GM04503 (cell line): Measurements from ENCODE around the gene EXOC2.
"Not testable (repeated sequence)": the region's sequence is repeated elsewhere in the genome, so short reads cannot be mapped to it uniquely, and the experiment has no call there.

Experiments used
- DNase-seq: peaks from one replicate; pipeline ENCODE4 v3.0.0-alpha.2; 2012; ENCODE audit warnings: low read depth

Gene EXOC2

DNA sequence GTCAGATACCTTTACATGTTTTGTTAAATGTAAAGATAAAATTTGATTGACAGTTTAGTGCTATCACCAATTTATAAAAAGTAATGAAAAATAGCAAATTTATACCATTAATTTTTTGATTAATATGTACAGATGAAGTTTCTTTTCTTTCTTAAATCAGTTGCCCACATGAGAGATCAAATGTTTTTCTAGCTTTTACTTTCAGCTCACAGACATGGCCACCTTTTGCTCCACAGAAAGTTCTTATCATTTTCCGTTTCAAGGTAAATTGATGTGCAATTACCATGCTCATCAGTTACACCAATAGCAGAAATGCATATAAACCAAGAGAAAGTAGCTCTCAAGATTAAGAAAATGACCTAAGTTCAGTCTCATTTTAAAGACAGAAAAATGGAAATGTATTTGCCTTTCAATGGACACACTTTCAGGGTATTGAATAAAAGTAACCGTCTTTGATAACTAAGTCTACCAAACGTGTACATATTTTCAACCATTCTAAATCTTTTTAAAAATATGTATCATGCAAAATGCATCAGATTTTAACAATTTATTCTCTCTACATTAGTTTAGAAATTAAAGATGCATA is 16.6 kb upstream of the EXOC2 start:
- DNase-seq: no peak

DNA sequence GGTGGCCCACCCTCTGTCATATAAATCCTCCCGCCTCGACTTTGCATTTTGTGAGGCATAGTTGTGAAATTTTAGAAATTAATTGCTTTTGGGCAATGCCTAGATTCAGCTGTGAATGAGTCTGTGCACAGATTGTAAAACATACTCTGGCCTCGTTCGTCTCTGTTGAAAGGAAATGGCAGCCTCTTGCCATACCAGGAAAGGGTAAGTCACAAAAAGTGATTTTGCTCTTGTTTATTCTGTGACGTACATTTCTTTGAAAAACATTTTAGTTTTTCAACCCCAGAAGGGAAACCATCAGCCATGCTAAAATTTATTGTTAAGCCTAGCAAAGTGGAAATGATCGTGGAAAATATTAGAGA is 15.3 kb upstream of the EXOC2 start:
- no peak for DNase-seq

DNA sequence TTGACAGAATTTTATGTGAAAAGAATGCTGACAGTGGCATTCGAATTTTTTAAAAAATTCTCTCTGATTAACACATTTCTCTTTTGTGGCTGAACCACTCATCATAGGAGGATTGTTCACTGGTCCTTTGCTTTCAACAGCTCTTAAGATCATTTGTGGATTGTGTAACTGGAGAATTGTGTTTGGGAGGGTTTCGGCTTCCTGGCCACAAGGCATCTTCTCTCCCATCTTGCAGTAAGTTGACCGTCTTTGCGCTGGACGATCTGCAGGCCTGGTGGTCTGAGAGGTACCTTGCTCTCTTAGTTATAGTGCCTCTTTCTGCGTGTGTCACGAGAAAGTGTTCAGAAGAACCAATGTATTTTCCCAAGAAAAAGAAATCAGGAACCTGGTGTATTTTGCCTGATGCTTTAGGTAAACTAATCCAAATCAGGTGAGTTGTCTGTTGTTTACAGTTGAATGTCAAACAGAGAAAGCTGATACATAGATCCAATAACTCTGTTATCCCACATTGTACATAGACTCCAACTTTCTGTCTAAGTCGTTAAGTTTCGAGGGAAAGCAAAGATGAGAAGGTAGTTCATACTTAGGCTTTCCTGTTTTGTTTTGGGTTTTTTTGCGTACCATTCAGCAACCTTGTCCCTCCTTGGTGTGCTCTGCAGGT is 14.8 kb upstream of the EXOC2 start:
- no peak for DNase-seq

DNA sequence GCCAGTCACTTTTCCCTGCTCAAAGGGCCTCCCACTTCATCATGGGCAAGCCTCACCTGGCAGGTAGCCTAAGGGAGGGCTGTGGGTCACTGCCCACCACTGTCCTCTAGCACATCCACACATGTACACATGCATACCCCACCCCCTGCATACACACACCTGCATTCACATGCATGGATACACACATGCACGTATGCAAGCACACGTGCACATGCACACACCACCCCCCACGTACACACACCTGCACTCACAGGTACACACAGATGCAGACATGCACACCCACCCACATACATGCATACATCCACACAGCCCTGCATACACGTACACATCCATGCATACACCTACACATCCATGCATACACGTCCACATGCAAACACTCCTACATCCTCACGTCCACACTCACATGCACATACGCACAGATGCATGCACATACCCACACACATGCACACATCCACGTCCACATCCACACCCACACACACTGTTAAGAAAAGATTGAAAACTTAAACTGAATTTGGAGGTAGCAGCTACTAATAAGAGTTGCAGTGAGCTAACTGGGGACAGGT is 14.0 kb upstream of the EXOC2 start:
- no peak for DNase-seq

DNA sequence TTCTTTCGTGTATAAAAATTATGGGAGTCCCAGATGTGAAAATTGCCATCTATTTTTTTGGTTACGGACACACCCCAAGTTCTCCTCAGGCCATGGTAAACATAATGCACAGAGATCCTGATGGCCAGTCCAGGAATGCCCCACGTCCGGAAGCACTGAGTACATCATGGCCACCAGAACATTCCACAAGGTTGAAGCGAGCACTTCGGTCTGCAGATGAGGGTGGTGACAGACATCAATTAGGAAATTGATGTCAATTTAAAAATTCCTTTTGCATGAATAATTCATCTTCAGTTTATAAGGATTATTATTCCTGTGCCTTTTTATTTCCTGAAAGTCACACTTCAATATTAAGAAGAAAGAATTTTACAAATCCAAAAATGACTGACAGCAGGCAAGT is 13.2 kb upstream of the EXOC2 start:
- DNase-seq: no peak

DNA sequence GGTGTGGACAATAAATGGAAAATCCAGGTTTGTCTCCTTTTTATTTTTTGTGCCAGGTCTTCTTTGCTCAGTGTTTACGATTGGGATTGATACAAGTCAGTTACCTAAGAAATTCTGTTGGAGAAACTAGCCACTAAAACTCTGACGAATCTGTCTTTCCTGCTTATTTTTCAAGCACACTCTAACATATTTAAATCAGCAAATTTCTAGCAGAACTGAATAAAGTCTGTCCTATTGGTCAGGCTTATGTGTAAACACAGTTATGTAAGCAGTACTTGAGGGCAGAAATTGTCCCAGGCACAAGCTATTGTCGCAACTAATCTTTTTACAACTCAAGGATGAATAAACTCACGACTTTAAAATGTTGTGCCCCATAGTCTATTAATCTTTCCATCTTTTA is 12.1 kb upstream of the EXOC2 start:
- no peak for DNase-seq

DNA sequence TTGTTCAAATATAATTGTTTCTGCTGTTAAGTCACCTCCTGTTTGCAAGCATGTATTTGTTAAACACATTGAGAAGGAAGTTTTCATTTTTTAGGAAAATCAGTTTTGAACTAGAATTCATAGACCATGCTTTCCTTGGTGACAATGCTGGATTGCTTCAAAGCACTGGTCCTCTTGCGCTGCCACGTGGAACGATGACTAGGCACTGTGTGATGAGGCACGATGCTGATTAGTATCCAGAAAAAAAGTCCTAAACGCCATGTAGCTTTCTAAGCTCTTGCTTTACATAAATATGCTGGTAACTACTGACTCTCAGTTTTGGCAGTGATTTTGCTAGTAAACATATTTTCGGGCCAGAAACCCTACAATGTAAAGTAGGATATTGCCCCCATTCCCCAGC is 11.1 kb upstream of the EXOC2 start:
- DNase-seq: no peak

DNA sequence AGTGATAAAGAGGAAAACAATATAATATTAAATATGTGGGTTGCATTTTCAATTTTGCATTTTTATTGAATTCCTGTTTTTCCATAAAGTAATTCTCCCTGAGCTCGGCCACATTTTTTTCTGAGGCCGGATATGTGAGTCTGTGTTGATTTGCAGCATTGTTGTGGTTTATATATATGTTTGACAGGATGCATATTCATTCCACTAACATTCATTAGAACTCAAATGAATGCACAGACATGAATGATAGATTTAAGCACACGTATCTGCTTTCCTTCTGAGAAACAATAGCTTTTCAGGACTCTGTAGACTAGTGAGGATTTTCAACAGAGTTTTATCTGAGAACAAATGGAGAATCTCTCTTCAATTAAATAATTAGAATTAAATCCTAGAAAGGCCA is 10.6 kb upstream of the EXOC2 start:
- no peak for DNase-seq

DNA sequence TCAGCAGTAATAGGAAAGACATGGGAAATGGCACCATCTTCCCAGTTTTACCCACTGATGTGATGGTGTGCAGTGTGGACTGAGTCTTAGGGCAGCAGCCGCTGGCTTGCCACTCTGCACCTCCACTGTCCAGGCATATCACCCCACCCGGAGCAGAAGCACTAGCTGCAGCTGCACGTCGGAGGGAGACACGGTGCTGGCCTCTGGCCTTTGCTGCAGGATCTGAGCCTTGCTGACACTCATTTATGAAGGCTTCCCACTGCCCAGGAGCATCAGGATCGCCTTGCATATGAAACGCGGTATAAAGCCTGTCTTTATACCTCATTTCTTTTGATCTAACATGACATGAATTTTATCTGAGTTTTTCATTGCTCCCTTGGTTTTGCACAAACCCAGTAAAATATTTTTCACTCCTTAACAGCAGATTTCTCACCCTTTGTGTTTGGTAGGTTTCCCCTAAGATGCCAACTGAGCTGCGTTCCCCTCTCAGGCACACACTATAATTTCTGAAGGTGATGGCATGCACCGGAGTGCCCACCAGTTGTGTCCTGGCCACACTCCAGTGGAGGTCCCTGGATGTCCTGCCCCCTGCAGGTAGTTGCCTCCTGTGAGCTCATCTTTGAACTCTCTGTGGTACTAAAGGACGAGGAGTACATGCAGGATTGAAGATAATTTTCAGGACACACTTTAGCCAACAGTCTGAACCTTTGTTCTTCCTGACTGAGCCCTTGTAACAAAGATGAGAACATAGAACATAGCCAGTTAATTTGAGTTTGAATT is 9.0 kb upstream of the EXOC2 start:
- no peak for DNase-seq

DNA sequence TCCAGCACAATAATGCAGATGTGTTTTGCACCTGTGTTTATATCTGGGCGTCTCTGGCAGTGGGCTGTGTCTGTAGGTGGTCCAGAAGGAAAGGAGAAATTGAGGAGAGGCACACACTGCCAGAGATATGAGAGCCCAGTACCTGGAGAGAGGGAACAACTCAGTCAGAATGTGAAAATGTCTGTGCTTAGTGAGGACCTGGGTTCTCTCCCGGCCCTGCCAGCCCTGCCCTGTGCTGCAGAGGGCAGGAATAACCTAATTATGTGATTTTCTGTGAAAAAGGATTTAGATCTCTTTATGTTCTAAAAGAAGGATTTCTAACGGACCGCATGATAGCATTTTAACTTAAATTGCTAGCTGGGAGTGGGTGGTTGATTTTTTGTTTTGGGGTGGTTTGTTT is 8.3 kb upstream of the EXOC2 start:
- no peak for DNase-seq

DNA sequence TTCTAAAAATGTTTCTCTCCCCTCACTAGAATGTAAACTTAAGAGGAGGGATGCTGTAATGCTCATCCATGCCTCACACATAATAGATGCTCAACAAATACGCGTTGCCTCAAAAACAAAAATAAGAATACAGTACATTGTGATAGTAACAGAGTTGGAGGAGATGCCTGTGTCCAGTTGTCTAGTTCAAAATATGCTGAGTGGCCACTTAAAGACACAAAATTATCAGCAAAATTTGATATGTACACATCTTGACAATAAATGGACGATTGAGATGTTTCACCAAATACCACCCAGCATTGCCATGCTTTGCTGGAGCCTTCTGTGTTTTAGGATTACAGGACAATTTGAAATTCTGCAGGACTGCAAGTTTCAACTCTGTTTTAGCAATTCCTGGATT is 7.6 kb upstream of the EXOC2 start:
- DNase-seq: no peak

DNA sequence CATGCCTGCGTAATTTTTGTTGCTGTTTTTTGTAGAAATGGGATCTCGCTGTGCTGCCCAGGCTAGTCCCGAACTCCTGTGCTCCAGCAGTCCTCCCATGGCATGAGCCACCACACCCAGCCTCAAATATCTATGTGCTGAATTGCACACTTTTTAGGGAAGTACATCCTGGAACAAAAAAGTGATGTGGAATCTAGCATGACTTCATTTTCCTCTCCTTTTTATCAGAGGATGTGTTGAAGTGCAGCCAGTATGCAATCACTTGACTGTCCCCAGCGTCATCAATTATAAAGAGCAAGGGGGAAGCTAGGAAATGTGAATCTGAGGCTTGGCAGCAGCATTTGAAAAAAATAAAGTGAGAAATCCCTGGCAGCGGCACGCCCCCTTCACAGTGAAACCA is 6.4 kb upstream of the EXOC2 start:
- no peak for DNase-seq

DNA sequence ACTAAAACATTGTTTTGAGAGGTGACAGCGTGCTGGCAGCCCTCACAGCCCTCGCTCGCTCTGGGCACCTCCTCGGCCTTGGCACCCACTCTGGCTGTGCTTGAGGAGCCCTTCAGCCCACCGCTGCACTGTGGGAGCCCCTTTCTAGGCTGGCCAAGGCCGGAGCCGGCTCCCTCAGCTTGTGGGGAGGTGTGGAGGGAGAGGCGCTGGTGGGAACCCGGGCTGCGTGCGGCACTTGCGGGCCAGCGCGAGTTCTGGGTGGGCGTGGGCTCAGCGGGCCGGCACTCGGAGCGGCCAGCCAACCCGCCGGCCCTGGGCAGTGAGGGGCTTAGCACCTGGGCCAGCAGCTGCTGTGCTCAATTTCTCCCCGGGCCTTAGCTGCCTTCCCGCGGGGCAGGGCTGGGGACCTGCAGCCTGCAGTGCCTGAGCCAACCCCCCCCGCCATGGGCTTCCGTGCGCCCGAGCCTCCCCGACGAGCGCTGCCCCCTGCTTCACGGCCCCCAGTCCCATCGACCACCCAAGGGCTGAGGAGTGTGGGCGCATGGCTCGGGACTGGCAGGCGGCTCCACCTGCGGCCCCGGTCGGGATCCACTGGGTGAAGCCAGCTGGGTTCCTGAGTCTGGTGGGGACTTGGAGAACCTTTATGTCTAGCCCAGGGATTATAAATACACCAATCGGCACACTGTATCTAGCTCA is 1.6 kb upstream of the EXOC2 start:
- not testable (repeated sequence) for DNase-seq

DNA sequence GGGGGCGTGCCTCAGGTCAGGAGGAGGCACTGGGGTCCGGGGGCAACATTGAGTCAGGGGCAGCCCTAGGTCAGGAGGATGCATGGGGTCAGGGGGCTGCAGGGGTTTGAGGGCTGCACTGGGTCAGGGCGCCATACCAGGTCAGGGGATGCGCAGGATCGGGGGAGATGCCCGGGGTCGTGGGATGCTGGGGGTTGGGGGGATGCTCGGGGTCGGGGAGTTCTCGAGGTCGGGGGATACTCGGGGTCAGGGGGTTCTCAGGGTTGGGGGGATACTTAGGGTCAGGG is 727 bp upstream of the EXOC2 start:
- no peak for DNase-seq

DNA sequence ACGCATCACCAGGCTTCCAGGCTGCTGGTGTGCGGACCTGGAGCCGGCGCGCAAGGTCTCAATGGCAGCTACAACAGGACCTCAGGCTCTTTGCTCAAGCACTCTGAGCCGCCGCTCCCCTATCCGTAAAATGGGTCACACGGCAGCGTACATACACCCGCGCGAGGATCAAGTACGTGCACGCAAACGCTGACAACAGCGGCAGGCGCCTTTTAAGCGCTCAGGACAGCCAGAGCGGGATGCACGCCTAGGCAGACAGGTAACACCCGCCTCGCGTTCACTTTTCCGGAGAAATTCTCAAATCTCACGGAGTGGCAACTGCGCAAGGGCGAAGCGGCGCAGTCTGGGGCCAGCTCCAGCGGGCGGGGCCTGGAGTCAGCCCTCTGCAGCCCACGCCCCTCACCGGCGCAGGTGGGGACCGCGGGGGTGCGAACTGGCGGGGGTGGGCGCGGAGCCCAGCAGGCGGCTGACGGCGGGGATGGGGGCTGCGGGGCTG is 535 bp downstream of the EXOC2 start:
- DNase-seq: no peak

DNA sequence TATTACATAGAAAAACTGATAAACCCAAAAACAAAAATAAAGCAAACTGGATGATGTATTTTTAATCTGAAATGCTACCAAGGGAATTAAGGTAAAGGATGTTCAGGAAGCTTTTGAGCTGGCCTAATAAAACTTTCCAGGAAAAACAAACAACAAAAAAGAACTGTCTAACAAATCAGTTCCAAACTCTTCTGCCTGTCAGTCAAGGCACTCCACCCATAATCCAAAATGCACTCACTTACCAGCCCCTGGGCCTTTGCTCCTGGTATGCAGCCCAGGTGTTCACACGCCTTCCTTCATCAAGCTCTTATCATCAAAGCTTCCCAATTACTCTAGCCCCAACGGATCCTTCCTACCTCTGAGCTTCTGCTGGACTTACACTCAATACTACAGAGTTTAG is 3.7 kb downstream of the EXOC2 start:
- DNase-seq: no peak

DNA sequence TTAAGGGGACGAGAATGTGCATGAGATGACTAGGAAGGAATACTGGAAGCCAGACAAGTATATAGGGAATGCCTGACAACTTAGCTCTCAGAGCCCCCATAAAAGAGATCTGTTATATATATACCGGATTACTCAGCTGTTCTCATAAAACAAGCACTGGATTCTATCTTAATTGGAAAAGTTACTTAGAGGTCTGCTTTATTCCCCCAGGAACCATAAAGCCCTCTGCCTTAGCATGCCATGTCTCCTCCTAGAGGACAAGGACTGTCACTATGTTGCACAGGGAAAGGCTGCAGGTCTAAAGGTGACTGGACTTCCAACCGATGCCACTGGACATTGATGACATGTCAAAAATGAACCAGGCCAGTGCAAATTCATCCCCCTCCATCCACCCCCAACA is 6.4 kb downstream of the EXOC2 start:
- no peak for DNase-seq

DNA sequence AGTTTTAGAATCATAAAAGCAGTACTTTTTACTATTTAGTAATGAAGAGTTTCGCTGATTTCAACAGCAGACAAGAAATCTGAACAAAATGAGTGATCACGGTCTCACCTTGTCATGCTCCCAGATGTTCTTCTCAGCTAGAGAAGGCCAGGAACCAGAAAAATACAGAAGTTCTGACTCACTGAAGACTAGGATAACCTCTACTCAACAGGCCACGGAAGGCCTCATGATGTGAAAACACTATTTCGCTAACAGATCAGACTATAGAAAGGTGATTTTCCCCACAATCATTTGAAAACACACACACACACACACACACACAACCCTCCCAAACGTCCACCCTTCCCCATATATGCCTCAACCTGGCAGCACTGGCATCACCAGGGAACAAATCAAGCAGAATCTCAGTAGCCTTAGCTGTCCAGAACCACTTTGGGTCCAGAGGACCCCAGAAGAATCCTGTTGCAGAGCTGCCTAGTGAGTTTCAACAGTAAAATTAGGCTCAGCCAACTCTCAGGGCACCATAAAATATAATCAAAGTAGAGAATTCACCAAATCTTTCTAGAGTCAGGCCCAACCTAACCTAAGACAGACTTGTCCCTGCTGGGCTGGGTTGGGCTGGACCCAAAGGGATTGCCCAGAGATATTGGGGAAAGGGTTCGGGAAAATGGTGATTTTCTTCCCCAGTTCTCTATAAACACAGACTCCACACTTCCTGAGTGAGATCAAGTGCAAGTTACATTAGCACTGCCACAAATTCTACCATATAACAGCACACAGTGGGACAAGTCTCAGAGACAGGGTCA is 7.9 kb downstream of the EXOC2 start:
- no peak for DNase-seq

DNA sequence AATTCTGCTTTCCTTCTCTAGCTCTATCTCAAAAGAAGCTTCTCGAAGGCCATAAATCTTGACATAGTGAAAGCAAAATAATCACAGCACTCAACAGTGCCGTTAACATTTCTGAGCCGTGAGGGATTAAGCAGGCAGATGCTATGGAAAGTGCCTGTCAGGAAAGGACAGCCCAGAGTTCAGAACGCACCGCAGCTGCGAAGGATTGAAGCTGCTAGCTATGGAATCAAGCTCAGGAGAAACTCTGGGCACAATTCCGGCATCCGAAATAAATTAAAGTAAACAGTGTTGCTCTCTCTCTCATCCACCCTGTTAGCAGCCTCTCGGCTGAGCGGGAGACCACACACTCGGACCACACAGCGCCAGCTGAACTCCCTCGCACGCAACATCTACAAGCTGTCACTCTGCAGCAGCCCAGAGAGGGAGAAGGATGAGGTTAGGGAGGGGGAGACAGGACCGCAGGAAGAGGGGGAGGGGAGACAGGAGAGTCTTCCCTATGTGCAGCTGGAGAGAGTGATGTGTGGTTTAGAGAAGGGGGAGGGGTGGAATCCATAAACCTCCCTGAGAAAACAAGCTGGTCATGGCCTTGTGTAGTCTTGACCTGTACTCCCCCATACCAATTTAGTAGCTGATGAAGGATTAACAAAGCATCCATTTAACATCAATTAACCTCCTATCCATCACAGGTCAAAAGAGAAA is 9.0 kb downstream of the EXOC2 start:
- DNase-seq: no peak

DNA sequence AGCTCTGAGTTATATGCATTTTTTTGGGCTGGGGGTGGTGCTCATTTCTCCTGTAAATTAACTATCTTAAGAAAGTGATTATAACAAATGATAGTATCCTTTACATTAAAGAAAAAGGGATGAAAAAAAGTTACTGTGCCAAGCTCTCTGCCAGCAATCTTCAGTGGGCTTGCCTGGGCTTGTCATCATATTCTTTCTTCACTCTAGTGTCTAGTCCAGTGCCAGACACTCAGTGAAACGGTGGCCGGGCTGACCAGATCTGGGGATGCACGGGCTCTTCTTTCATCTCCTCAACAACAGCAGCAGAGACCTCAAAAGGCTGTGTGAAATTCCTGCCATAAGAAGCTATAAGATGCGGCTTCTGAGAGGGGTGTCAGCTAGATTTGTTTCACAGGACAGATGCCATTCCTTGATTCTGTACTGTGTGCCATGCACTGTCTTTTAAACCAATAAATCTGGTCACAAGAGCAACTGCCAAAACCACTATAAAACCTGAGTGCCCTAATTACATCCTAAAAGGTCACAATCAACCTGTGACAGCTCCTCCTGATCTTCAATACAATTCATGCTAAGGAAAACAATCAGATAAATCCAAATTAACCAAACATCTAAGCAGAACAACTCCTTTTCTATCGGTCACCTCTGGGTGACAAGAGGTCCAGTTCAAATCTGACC is 12.1 kb downstream of the EXOC2 start:
- no peak for DNase-seq

DNA sequence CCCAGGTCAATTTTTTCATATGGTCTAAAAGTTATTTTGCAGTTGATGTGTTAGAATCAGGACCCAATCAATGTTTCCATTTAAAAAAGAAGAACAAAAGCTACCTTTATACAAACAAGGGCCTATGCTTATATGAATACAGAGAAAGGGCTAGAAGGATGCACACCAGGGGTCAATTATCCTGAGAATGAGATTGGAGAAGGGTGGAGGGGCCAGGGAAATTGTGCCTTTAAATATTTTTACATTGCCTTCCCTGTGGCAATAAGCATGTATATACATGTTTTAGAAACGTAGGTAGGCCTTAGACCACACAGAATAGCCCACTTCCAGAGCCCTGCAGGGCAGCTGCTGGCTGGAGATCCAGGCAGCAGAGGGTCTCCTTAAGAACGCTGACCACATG is 12.7 kb downstream of the EXOC2 start:
- DNase-seq: no peak
